WTC11 (cell line): Measurements from ENCODE around the gene SPATS2. TPM values are rescaled to one million over a fixed set of nuclear protein-coding genes. Genes with fewer than 3 reads are reported as not detected.
A peak's percentile ranks its signal among the peaks of the same experiment; 100 is the strongest.

Source experiments
- ATAC-seq: fragments of 200-7000 bp; cut with Tn5 transposase; 2 replicates; pipeline ENCODE4 v1.10.0; 2021; ENCODE audit warnings: mild to moderate bottlenecking, moderate library complexity
- CTCF ChIA-PET: fragments of 300-600 bp; sonication (Branson Sonifier 250); formaldehyde crosslinking; loops from one replicate; lab custom pipeline; 2021; ENCODE audit warnings: antibody characterized with exemption; lab: Charles Lee
- POLR2A ChIA-PET: fragments of 350-600 bp; sonication (Branson Sonifier 250); formaldehyde crosslinking; loops from one replicate; lab custom pipeline; 2021; ENCODE audit warnings: antibody characterized with exemption; lab: Charles Lee
- DNase-seq: peaks from one replicate; pipeline ENCODE4 v3.0.0; 2021; ENCODE audit warnings: low spot score
- H3K27ac Mint-ChIP-seq: 2 replicates; pipeline ENCODE4 v1.8.0; 2021; ENCODE audit warnings: mixed read lengths
- H3K27me3 Mint-ChIP-seq: 2 replicates; pipeline ENCODE4 v1.8.0; 2021; ENCODE audit warnings: low read depth, mild to moderate bottlenecking, moderate library complexity, mixed read lengths
- H3K36me3 Mint-ChIP-seq: 2 replicates; pipeline ENCODE4 v1.8.0; 2021; ENCODE audit warnings: mixed read lengths
- H3K4me1 Mint-ChIP-seq: 2 replicates; pipeline ENCODE4 v1.8.0; 2022; ENCODE audit warnings: mixed read lengths
- H3K4me3 Mint-ChIP-seq: 2 replicates; pipeline ENCODE4 v1.8.0; 2021; ENCODE audit warnings: mild to moderate bottlenecking, moderate library complexity, mixed read lengths
- H3K9me3 Mint-ChIP-seq: 2 replicates; pipeline ENCODE4 v1.8.0; 2021; ENCODE audit warnings: mixed read lengths
- AFF4 ChIP-seq: sonication (generic); formaldehyde crosslinking; IDR thresholded peaks from 2 replicates; pipeline ENCODE4 v1.8.1; 2023; ENCODE audit warnings: mild to moderate bottlenecking, missing genetic modification reagents, borderline replicate concordance
- CREM ChIP-seq: sonication (generic); formaldehyde crosslinking; IDR thresholded peaks from 2 replicates; pipeline ENCODE4 v1.8.1; 2022; ENCODE audit warnings: mild to moderate bottlenecking, missing genetic modification reagents, moderate library complexity
- CTCF ChIP-seq: fragments of 200-600 bp; IDR thresholded peaks from 2 replicates; pipeline ENCODE4 v1.8.0; 2022; ENCODE audit warnings: antibody characterized with exemption
- EMX1 ChIP-seq: fragments of 250-450 bp; sonication (Bioruptor Pico); IDR thresholded peaks from 2 replicates; pipeline ENCODE4 v1.8.0; 2021; ENCODE audit warnings: mild to moderate bottlenecking
- ETV6 ChIP-seq: sonication (generic); formaldehyde crosslinking; IDR thresholded peaks from 2 replicates; pipeline ENCODE4 v1.8.1; 2022; ENCODE audit warnings: mild to moderate bottlenecking, missing genetic modification reagents
- FOXK1 ChIP-seq: sonication (generic); formaldehyde crosslinking; IDR thresholded peaks from 2 replicates; pipeline ENCODE4 v1.8.0; 2022; ENCODE audit warnings: mild to moderate bottlenecking, moderate library complexity, missing genetic modification reagents
- GTF2I ChIP-seq: fragments of 250-450 bp; sonication (Bioruptor Pico); conservative IDR thresholded peaks from 2 replicates; pipeline ENCODE4 v1.4.0; 2021; ENCODE audit warnings: mild to moderate bottlenecking
- HMGA2 ChIP-seq: fragments of 250-450 bp; sonication (Bioruptor Pico); IDR thresholded peaks from 2 replicates; pipeline ENCODE4 v1.4.0; 2021; ENCODE audit warnings: mild to moderate bottlenecking, moderate library complexity
- HMGXB4 ChIP-seq: sonication (generic); formaldehyde crosslinking; IDR thresholded peaks from 2 replicates; pipeline ENCODE4 v1.8.1; 2023; ENCODE audit warnings: mild to moderate bottlenecking, moderate library complexity, missing genetic modification reagents
- JAZF1 ChIP-seq: fragments of 250-450 bp; sonication (Bioruptor Pico); IDR thresholded peaks from 2 replicates; pipeline ENCODE4 v1.9.0; 2021; ENCODE audit warnings: moderate library complexity, mild to moderate bottlenecking, inconsistent platforms
- MYBL2 ChIP-seq: sonication (generic); formaldehyde crosslinking; IDR thresholded peaks from 2 replicates; pipeline ENCODE4 v1.8.1; 2023; ENCODE audit warnings: mild to moderate bottlenecking, moderate library complexity, missing genetic modification reagents
- NFATC4 ChIP-seq: fragments of 250-450 bp; sonication (Bioruptor Pico); IDR thresholded peaks from 2 replicates; pipeline ENCODE4 v1.9.0; 2021; ENCODE audit warnings: mild to moderate bottlenecking
- NR2C2 ChIP-seq: sonication (generic); formaldehyde crosslinking; IDR thresholded peaks from 2 replicates; pipeline ENCODE4 v1.8.0; 2022; ENCODE audit warnings: mild to moderate bottlenecking, missing genetic modification reagents
- ZBTB43 ChIP-seq: sonication (generic); formaldehyde crosslinking; IDR thresholded peaks from 2 replicates; pipeline ENCODE4 v1.8.1; 2023; ENCODE audit warnings: mild to moderate bottlenecking, missing genetic modification reagents
- ZNF281 ChIP-seq: sonication (generic); formaldehyde crosslinking; IDR thresholded peaks from 2 replicates; pipeline ENCODE4 v1.8.0; 2023; ENCODE audit warnings: mild to moderate bottlenecking, missing genetic modification reagents
- ZNF671 ChIP-seq: fragments of 250-450 bp; sonication (Bioruptor Pico); IDR thresholded peaks from 2 replicates; pipeline ENCODE4 v1.8.0; 2021; ENCODE audit warnings: mild to moderate bottlenecking
- total RNA-seq: library from RNA; stranded (reverse); gene quantifications from 3 replicates; pipeline ENCODE4 v1.2.3, GENCODE V29; 2021

Gene SPATS2
- total RNA-seq, 1 experiment from 2014 or later: 25.9 TPM

- no peak for TF ChIP-seq JAZF1
- ChIA-PET POLR2A (no interaction called here), CTCF (interaction anchor here (0.7 to 2.7 kb wide), 3 partner anchors 90 to 148 kb away, joined by 3 to 9 read pairs (median 3); no protein-coding TSS in a partner anchor)
- Mint-ChIP-seq H3K4me3 (peak overlapping the region; percentile 5; the same call in 1 of the 2 replicates), H3K4me1 (peaks cover 28% of the 10 kb centered on the region), H3K9me3 (no peaks in the 10 kb centered on the region), H3K27me3 (no peaks in the 10 kb centered on the region), H3K27ac (peak overlapping the region; percentile 35), H3K36me3 (peaks cover 4% of the 10 kb centered on the region)
- no peak for DNase-seq
- peak; percentile 70 for ATAC-seq
Observed at GRCh38 chr12:49489720-49490119, 122.5 kb downstream of the SPATS2 start.

- Mint-ChIP-seq H3K27ac (peak overlapping the region; percentile 83; the same call in 1 of the 2 replicates), H3K36me3 (peaks cover 11% of the 10 kb centered on the region), H3K4me1 (peaks cover 21% of the 10 kb centered on the region), H3K27me3 (no peaks in the 10 kb centered on the region), H3K9me3 (no peaks in the 10 kb centered on the region), H3K4me3 (no peak overlapping the region)
- ChIA-PET POLR2A (no interaction called here), CTCF (interaction anchor here (1.0 to 2.7 kb wide), 3 partner anchors 62 to 150 kb away, joined by 3 to 9 read pairs (median 5); no protein-coding TSS in a partner anchor)
- ATAC-seq: no peak
- no peak for TF ChIP-seq CTCF
- TF ChIP-seq NR2C2: no peak
- TF ChIP-seq CREM (CRISPR knock-in tag): no peak
- TF ChIP-seq MYBL2 (CRISPR knock-in tag): no peak
- TF ChIP-seq HMGXB4: no peak
- TF ChIP-seq EMX1 (CRISPR knock-in tag): no peak
- no peak for TF ChIP-seq ETV6 (CRISPR knock-in tag)
- TF ChIP-seq NFATC4 (CRISPR knock-in tag): no peak
- TF ChIP-seq GTF2I: no peak
- TF ChIP-seq AFF4 (CRISPR knock-in tag): no peak
- TF ChIP-seq ZBTB43 (CRISPR knock-in tag): no peak
- no peak for TF ChIP-seq HMGA2
- no peak for TF ChIP-seq FOXK1 (CRISPR knock-in tag)
- no peak for TF ChIP-seq ZNF281 (CRISPR knock-in tag)
- no peak for TF ChIP-seq ZNF671 (CRISPR knock-in tag)
- no peak for DNase-seq
Observed at GRCh38 chr12:49491823-49492222, 124.6 kb downstream of the SPATS2 start.
